ENCODE measurements around the gene TRPV6.

TRPV6 gene

DNA sequence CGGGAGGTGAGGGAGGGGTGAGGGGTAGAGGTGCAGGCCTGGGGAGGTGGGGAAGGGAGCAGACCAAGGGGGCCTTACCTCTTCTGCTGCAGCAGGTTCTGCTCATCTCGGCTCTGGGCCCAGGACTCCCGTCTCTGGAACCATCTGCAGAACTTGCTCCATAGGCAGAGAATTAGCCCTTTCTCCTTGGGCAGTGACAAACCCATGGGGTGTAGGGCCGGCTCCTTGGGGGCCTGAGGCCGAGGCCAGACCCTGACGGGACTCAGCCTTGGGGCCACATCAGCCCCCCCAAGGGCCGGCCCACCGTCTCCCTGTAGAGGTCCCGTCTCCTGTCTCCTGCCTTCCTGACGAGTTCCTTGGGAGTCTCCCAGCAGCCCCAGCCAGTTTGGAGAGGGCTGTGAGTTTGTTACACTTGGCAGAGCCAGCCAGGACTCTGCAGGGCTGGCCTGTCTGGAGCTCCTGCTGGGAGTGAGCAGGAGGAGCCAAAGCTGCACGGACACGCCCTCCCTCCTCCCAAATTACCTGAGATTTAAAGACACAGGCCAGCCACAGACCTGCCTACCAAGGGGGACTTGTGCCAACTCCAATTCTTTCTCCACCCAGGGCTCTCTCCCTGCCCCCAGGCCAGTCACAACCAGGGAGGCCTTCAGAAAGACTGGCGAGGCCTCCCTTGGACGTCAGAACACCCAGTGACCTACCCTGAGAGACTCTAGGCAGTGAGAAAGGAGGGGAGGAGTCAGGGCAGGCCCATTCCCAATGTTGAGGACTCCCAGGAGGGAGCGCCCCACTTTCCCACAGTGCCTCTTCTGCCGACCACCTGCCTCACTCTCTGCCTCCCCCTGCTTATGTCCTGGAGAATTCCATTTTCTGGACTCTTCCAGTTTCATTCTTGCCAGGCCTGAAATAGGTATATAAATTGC, at the start of gene TRPV6:
TSS of gene TRPV6 (minus strand) at position 435 of the 920 bp plus-strand sequence.
- DNase-seq: no peak

DNA sequence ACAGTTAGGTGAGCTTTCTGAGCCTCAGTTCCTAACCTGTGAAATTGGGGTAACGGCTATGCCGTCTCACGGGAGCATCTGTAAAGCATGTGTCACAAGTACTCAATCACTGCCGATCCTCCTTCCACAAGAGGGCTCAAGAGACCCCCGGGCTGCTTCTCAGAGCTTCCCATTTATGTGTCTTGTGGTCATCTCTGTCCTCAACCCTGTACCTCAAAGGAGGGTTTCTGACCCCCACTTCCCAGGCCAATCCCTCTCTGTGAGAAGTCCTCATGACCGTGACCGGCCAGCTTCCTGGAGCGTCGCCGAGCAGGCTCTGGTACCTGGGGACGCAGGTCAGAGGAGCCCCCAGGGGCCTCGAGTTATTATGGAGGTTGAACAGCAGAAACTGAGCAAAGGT, 48.5 kb upstream of the TRPV6 start:
- DNase-seq: no peak

DNA sequence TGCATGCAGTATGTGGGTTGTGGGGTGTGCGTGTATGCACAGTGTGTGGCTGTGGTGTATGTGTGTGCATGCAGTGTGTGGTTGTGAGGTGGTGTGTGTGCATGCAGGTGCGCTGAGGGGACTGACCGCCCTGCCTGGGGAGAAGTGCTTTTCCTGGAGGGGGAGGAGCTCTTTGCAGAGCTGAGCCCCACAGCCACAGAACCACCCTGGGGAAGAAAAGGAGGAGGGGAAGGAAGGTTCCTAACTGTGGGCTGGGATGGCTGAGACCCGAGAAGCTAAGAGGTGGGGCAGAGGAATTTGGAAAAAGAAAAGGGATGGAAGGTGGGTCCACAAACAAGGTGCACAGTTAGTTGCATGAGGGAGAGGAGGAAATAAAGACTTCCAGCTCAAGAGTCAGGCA, 48.1 kb upstream of the TRPV6 start, which contains the start of gene TRPV5:
TSS of gene TRPV5 (minus strand) at position 123 of the 400 bp plus-strand sequence. CDS start 287 bp downstream, outside the sequence.
- no peak for DNase-seq

DNA sequence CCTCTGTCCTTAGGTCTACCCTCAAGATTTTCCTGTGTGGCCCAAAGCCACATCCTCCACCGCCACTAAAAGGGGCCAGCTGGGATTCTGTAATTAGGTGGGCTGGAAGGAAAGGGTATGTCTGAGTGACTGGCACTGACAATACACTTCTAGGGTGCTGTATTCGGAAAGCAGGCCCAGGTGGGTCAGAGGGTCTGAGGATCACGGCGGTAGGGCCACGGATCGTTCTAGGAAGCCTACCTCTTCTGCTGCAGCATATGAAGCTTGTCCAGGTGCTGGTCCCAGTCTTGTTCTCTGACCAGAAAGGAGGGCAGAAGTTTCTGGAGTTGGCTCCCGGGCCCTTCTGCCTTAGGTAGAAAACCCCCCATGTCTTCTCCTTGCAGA, 47.5 kb upstream of the TRPV6 start:
- no peak for DNase-seq

DNA sequence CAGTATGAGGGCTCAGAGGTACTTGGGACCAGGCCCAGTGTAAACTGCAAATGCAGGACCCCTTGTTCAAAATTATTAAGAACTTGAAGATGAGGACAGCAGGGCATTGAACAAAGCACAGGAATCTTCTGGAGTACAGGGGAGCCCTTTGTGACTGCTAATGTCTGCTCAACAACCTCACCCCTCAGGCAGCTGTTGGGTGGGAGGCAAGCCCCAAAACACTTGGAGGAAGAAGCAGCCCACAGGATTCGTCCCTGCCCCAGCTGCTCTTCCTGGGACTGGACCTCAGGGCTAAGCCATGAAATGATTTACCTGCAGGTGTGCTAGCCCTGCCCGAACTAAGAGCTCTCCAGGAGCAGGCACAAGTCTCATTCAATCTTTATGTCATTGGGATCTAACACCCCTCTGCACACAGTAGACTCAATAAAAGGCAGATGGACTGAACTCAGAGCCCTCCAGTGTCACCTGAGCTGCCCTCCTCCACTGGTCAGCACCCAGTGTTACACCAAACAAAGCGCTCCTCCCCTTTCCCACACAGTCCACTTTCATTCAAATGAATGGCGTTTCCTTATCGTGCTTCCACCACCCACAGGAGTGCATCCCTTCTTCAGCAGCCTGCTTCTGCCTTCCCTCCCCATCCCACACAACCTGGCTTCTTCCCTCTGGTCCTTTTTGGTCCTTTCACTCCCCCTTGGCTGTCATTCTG, 47.0 kb upstream of the TRPV6 start:
- DNase-seq: no peak

DNA sequence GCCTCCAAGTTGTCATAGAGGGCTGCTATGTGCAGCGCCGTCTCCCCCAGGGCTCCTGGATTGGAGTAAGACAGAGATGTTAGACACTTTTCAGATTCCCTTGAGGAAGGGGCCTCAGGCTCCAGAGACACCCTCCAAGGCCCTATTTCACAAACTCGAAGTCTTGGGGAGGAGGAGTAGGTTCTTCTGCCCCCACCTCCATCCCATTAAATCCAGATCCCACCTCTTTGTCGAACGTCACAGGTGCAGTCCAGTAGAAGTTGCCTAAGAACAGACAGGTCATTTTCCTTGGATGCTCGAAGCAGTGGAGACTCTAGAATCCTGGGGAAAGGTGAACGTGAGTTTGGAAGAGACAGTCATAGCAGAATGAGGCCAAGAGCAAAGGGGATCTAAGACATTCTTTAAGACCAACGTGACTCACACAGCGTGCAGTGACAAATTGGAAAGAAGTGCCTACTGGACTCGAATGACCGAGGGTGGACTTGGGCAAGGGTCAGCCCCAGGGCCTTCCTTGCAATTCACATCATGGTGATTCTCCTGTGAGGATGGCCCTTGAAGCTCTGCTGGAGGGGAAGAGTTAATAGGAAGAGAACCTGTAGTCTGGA, 44.7 kb upstream of the TRPV6 start:
- DNase-seq: no peak

DNA sequence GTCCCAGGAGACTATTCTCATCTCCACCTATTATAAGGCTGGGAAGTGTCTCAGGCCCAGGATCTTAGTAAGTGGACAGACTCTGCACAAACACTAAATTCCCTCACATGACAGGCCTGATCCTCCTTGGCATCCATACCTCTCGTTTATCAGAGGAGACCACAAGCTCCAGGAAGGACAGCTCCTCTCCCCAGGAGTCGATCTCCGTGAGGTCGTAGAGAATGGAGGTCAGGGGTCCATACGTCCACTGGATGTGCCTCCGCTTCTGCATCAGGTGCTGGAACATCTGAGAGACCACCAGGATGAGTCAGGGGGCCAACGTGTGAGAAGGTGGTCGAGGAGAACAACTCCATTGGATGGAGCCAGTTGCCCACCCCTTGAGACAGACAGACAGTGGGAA, 42.4 kb upstream of the TRPV6 start:
- no peak for DNase-seq

DNA sequence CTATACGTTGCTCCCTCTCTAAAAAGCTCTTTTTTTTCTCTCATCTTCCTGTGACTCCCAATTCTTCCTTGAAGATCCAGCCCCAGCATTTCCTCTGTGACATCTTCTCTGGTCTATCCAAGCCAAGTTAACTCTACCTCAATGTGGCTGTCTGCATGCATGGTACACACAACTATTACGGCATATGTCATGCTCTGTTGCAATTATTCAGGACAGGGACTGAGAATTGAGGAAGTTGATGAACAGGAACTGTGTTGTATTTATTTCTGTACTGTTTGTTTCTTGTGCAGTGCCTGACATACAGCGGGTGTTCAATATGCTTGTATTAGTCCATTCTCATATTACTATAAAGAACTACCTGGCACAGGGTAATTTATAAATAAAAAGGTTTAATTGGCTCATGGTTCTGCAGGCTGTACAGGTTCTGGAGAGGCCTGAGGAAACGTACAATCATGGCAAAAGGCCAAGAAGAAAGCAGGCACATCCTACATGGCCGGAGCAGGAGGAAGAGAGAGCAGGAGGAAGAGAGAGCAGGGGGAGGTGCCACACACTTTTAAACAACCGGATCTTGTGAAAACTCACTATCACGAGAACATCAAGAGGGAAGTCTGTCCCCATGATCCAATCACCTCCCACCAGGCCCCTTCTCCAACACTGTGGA, 41.7 kb upstream of the TRPV6 start:
- DNase-seq: no peak

DNA sequence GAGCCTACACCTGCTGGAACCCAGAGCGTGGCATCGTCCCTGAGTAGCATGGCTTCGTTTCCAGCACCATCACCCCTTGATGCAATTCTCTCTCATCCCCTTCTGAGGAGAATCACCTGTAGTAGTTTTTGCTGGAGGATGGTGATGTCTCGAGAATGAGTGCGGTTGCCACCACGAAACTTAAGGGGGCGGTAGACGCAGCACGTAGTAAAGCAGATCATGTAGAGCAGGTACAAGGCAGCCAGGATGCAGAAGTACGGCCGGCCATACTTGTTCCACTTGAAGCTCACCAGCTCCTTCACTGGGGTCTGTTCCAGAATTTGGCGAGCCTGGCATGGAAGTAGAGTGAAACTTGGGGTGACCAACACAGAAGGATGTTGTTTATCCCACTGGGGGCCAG, 39.9 kb upstream of the TRPV6 start:
- DNase-seq: no peak

DNA sequence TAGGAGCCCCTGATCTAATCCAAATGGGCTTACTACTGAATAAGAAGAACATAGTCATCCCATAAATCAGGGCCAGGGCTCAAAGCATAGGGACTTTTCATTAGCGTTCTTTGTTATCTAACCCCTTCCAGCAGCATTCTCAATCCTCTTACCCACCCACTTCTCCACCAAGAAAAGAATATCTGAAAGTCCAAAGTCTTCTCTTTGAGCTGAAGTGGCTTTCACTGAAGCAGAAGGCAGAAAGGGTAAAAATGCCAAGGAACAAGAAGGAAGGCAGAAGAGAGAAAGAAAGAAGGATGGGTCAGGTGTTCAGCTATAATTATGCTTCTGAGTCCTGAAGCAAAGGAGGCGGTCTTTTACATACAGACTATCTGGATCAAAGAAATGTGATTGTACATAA, 37.8 kb upstream of the TRPV6 start:
- DNase-seq: no peak

DNA sequence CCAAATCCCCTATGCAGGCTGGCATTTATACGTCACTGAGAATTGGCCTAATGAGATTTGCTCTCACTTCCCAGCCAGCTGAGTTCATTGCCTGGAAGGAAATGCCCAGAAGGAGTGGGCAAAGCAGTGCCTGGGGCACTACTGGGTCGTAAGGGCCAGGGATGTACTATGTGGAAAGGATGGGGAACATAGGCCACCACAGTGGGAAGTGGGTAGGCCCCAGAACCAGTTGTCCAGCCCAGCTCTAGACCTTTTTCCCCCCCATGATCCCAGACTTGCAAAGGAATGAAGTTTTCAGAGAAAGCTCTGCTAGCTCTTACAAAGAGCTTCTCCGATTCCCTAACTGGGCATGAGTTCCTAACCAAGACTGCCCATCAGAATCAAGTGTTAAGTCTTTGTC, 34.1 kb upstream of the TRPV6 start:
- no peak for DNase-seq

DNA sequence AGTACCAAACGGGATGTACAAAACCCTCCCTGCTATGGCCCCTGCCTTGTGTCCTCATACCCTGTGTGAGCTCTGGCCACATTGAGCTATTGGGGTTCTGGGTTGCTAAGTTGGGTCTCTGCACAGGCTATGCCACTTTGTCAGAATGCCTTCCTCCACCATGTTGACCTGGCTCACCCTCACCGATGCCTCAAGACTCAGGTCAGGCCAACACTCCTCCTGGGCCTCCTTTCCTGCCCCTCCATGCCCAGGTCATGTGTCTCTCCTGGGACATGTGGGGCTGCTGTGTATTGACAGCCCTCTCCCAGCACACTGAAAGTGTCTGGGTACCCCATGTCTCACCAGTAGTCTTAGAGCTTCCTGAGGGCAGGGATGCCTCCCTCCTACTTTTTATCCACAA, 33.4 kb upstream of the TRPV6 start:
- no peak for DNase-seq

DNA sequence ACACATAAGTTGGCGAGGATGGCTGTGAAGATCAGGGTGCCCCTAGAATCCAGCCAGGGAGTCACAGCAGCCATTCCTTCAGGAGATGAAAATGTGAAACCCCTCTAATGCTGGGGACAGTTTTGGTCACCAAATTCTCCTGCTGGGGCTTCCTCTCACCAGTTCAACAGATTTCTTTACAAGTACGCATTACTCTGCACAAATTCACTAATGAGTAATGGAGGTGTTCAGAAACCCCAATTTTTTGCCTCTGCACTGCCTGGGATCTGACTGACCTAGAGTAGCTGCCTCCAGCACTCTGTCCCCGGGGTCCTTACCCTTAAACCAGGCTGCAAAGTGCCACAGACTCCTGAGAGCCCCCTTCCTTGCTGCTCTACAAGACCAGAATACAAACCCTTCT, 31.9 kb upstream of the TRPV6 start:
- DNase-seq: no peak

DNA sequence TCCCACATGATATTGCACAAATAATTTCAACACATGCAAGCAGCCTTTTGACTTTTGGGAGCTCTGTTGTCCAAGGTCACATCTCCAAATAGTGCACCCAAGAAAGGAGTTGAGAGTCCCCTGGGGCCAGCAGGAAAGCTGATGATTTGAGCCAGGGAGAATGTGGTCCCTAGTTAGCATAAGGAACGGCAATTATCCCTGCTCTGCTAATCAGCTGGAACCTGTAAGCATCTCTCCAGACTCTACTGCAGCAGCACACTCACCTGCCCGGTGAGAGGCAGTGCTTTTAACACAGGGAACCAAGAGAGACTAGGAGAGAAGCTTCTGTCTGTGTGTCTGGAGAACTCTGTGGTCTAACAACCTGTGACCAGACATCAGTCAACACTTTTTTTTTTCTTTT, 31.0 kb upstream of the TRPV6 start:
- no peak for DNase-seq

DNA sequence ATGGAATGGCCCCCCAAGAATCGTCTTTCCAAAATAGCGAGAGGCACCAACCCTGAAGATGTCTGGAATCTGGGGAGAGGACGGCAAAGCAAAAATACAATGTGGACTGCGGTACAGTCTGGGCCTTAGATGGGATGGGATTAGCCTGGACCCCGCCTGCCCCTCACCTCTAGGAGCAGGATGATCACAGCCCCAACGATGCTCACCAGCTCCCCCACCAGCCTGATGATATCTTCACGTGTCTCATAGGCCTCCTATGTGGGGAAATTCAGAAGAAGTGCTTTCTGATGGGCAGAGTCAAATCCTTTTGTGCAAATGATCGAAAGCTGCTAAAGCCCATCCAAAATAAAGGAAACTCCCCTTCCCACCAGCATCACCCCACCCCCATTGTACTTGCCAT, 29.8 kb upstream of the TRPV6 start:
- no peak for DNase-seq

DNA sequence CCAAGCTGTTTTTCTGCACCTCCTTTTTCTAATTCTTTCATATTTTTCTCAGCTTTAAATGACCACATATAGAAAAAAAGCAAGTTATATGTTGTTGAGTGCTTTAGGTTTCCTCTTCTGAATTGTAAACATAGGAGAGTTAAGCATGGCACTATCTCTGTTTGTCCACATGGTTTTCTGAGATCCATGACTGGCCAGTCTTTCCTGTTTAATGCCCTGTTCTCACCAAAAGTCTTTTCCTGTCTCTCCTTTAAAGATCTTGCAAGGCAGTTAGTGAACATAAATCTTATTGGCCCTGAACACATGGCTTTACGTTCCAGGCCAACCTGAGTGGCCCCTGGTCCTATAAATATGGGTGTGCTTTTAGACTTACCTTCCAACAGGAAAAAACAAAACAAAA, 28.6 kb upstream of the TRPV6 start:
- DNase-seq: no peak

DNA sequence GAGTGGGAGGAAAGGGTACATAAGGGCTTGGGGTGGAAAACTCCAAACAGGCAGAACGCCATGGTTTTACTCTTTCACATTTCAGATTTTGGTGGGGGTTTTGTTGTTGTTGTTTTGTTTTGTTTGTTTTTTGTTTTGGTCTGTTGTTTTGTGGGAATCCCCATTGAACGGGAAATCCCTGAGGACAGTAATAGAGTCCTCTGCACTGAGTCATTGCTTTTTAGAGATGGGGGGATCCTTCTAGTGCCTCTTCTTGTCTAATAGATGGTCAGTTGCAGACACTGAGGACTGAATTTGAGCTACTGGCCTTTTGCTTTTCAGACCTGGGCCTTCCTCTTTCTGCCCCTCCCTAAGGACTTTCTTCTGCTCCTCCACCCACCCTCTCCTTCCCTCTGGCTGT, 28.0 kb upstream of the TRPV6 start:
- no peak for DNase-seq

DNA sequence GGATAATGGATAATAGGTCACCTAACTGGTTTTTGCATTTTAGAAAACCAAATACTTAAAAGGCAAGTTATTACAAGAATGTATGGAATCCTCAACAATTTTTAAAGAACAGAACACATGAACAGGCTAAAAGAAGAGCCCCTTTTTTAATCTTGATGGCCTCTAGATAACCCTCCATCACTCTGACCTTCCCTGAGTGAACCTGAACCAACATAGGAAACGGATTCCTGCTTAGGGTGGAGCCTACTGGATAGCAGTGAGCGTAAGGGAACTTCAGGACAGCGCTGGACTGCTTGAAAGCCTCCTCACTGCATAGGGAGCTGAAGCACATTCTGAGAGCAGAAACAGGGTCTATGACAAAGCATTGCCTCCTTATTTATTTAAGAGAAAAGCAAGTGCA, 27.5 kb upstream of the TRPV6 start:
- no peak for DNase-seq

DNA sequence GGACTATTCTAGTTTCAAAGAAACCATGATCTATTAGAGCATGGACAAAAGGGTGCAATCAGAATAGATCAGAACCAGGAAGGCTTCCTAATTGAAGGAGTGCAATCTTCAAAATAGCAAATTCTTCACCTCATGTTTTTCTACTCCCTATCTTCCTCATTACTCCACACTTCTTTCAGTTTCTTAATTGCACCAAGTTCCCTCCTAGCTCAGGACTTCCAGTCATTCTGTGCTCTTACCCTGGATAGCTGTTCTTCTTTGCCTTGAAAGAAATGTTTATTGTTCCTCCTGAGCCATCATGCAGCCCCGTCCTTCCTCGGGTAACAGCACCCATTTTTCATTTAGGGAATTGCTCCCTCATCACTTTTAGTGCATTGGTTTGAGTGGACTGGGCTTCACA, 24.9 kb upstream of the TRPV6 start:
- DNase-seq: no peak

DNA sequence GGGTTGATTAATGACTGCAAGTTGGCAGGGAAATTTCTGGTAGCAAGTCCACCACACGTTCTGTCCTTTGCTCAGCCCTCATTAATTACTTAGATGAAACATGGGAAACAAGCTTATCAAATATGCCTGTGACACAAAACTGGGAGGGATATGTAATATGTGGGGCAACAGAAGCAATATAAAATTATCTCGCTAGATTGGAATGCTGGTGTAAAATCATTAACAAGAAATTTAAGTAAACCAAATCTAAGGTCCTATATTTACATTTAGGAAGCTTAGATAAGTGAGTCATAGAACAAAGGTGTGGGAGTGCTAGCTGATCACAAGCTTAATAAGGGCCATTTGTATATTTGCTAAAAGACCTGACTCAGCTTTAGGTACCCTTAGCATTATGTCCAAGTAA, 24.5 kb upstream of the TRPV6 start:
- DNase-seq: no peak

DNA sequence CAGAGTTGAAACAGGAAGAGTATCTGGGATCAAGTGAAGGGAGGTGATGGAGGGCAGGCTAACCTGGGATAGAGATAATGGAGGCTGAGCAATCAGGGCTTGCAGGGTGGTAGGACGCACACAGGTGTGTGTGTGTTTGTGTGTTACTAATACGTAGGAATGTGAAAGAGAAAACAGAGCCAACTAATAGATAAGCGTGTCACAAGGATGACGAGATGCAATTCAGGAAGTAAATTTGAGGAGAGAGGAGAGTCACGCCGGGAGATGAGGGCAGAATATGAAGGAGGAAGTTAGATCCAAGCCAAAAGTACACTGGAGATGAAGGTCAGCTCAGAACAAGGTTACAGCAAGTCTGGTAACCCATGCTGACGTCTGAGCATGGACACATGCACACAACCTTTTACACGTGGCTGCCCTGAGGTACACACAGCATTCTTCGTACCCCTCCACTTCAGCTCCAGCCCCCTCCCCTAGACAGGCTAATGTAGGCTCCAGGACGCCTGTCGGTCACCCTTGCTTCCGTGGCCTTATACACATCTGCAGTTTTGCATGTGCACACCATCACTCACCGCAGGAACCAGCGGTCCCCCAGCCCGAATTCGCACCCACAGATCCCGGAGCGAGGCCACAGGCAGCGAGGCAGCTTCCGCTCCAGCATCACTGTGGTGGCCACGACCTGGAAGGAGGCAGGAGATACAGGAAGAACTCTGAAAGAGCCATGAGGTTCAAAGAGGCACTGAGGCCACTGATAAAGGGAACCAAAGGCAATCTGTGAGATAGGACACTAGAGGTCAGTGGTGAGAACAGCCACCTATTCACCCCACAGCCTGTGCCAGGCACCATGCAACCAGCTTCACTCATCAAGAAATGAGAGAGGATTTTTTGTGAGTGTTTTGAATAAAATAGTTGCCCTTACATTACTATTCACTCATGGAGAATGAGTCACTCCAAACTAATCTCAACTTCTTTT, 23.7 kb upstream of the TRPV6 start:
- peak; percentile 46 for DNase-seq

DNA sequence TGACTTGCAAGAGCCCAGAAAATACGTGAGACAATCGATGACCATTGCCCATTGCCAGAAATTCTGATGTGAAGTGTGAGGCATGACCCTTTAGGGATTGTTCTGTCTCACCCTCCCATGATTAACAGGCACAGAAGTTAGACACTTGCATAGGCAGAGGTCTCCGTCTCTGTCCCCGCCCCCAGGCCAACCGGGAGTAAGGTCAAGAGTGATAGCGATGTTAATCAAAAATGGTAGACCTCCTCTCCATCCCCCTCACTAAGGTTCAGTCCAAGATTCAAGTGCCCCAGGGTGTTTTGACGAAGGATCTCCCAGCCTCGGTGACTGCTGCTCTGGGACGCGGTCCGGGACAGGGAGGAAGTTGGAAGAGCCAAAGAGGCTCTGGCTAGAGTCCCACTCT, 22.7 kb upstream of the TRPV6 start:
- DNase-seq: no peak
